ENCODE data around the gene RPS15. TPM values are rescaled to one million over a fixed set of nuclear protein-coding genes. Genes with fewer than 3 reads are reported as not detected.
"Not testable (repeated sequence)": the region's sequence is repeated elsewhere in the genome, so short reads cannot be mapped to it uniquely, and the experiment has no call there.

The RPS15 gene
- total RNA-seq, 1 donor from 2014 or later: 3,906 TPM

GRCh38 chr19:1417145-1417544, 21.1 kb upstream of the RPS15 start:
- no peak overlapping the region for H3K4me3 ChIP-seq
- TF ChIP-seq POLR2AphosphoS5 (IDR thresholded peaks at IDR 0.05; ENCODE audit: insufficient read depth in 1 of 2, low read depth in 1 of 2): no peak
- TF ChIP-seq POLR2A (IDR thresholded peaks at IDR 0.05): no peak
- TF ChIP-seq CTCF (IDR thresholded peaks at IDR 0.05): no peak

GRCh38 chr19:1417681-1418495, 20.3 kb upstream of the RPS15 start:
- Histone ChIP-seq H3K4me3 (no peak overlapping the region), H3K36me3 (peaks cover 0 to 40% of the 10 kb centered on the region in 2 donors), H3K27ac (no peak overlapping the region), H3K4me1 (peaks cover 55% of the 10 kb centered on the region), H3K9me3 (no peaks in the 10 kb centered on the region), H3K27me3 (no peaks in the 10 kb centered on the region)
- no peak for DNase-seq (ENCODE audit: extremely low spot score in 2 of 2)
- intact Hi-C loops (cut with DNase I): no loop called here
- no peak for TF ChIP-seq CTCF (IDR thresholded peaks at IDR 0.05)

More at GRCh38 chr19:1417145-1417544, 21.1 kb upstream of the RPS15 start:
- Histone ChIP-seq H3K9me3 (no peaks in the 10 kb centered on the region), H3K36me3 (peaks cover 0 to 33% of the 10 kb centered on the region in 2 donors), H3K27me3 (no peaks in the 10 kb centered on the region), H3K4me1 (peaks cover 63% of the 10 kb centered on the region), H3K27ac (peak overlapping the region; percentile 87)
- no peak for DNase-seq (ENCODE audit: extremely low spot score in 2 of 2)
- intact Hi-C loops (cut with DNase I): no loop called here

- H3K4me3 ChIP-seq: no peak overlapping the region
- intact Hi-C loops (cut with DNase I): no loop called here
- H3K9me3 ChIP-seq: no peaks in the 10 kb centered on the region
- H3K4me1 ChIP-seq: peaks cover 50% of the 10 kb centered on the region
- peaks cover 0 to 43% of the 10 kb centered on the region in 2 donors for H3K36me3 ChIP-seq
- H3K27ac ChIP-seq: no peak overlapping the region
- H3K27me3 ChIP-seq: no peaks in the 10 kb centered on the region
- TF ChIP-seq POLR2AphosphoS5 (IDR thresholded peaks at IDR 0.05; ENCODE audit: insufficient read depth in 1 of 2, low read depth in 1 of 2): no peak
- no peak for TF ChIP-seq CTCF (IDR thresholded peaks at IDR 0.05)
- no peak for TF ChIP-seq POLR2A (IDR thresholded peaks at IDR 0.05)
- DNase-seq (ENCODE audit: extremely low spot score in 2 of 2): no peak
Measured at GRCh38 chr19:1418496-1418775, 19.8 kb upstream of the RPS15 start.

- no peak for DNase-seq (ENCODE audit: extremely low spot score in 2 of 2)
- no peak for TF ChIP-seq POLR2A (IDR thresholded peaks at IDR 0.05)
- no peak for TF ChIP-seq POLR2AphosphoS5 (IDR thresholded peaks at IDR 0.05; ENCODE audit: insufficient read depth in 1 of 2, low read depth in 1 of 2)
- no peak for TF ChIP-seq CTCF (IDR thresholded peaks at IDR 0.05)
- Histone ChIP-seq H3K27me3 (no peaks in the 10 kb centered on the region), H3K4me1 (peaks cover 46% of the 10 kb centered on the region), H3K4me3 (no peak overlapping the region), H3K27ac (no peak overlapping the region), H3K9me3 (no peaks in the 10 kb centered on the region), H3K36me3 (peaks cover 0 to 50% of the 10 kb centered on the region in 2 donors)
- intact Hi-C loops (cut with DNase I): no loop called here
Measured at GRCh38 chr19:1418951-1419738, 19.1 kb upstream of the RPS15 start.

- H3K9me3 ChIP-seq; H3K4me3 ChIP-seq; intact Hi-C loops (cut with DNase I); DNase-seq (ENCODE audit: extremely low spot score in 2 of 2); H3K27me3 ChIP-seq; H3K27ac ChIP-seq: not testable (repeated sequence)
- peaks cover 44% of the 10 kb centered on the region for H3K4me1 ChIP-seq
- H3K36me3 ChIP-seq: peaks cover 0 to 50% of the 10 kb centered on the region in 2 donors
Measured at GRCh38 chr19:1420085-1420484, 18.1 kb upstream of the RPS15 start.
